Lung microvascular endothelial cell (primary cell): ENCODE measurements around the gene KRTAP9-4. TPM values are rescaled to one million over a fixed set of nuclear protein-coding genes. Genes with fewer than 3 reads are reported as not detected.
"Not testable (repeated sequence)": the region's sequence is repeated elsewhere in the genome, so short reads cannot be mapped to it uniquely, and the experiment has no call there.

ENCODE experiments used
- DNase-seq, 2 donors: peaks; one replicate each; pipeline versions ENCODE4 v3.0.0 to v3.0.0-alpha.2; 2010; ENCODE audit warnings: low read depth in 2 of 2
- total RNA-seq: library from RNA; depleted of rRNA; stranded (reverse); fragments of >200 nt; gene quantifications from 2 replicates; pipeline ENCODE4 v1.2.1, GENCODE V29; 2014

Gene KRTAP9-4
- total RNA-seq: not detected in 2 replicates

- not testable (repeated sequence) for DNase-seq
Measured at GRCh38 chr17:41249637-41250240, at the start of gene KRTAP9-4. KRTAP9-4 (plus strand) TSS chr17:41249687; CDS start chr17:41249721, 34 bp downstream.

- no peak for DNase-seq
Measured at GRCh38 chr17:41211845-41212466, 37.5 kb upstream of the KRTAP9-4 start.

GRCh38 chr17:41212524-41213169, 36.8 kb upstream of the KRTAP9-4 start:
- no peak for DNase-seq

GRCh38 chr17:41215681-41216080, 33.8 kb upstream of the KRTAP9-4 start:
- DNase-seq: no peak

GRCh38 chr17:41223821-41224220, 25.7 kb upstream of the KRTAP9-4 start:
- no peak for DNase-seq

- no peak for DNase-seq
Measured at GRCh38 chr17:41226051-41226450, 23.4 kb upstream of the KRTAP9-4 start.

GRCh38 chr17:41226598-41227095, 22.8 kb upstream of the KRTAP9-4 start, which contains the start of gene KRTAP9-2:
KRTAP9-2 (plus strand) TSS chr17:41226648; CDS start chr17:41226655, 7 bp downstream.
- not testable (repeated sequence) for DNase-seq

GRCh38 chr17:41230094-41230493, 19.4 kb upstream of the KRTAP9-4 start:
- DNase-seq: no peak

GRCh38 chr17:41231731-41232130, 17.8 kb upstream of the KRTAP9-4 start:
- no peak for DNase-seq

GRCh38 chr17:41232399-41233105, 16.9 kb upstream of the KRTAP9-4 start, which contains the start of gene KRTAP9-3:
KRTAP9-3 (plus strand) TSS chr17:41232449; CDS start chr17:41232502, 53 bp downstream.
- DNase-seq: not testable (repeated sequence)

- not testable (repeated sequence) for DNase-seq
Measured at GRCh38 chr17:41237116-41237515, 12.4 kb upstream of the KRTAP9-4 start.

GRCh38 chr17:41237949-41238437, 11.5 kb upstream of the KRTAP9-4 start, which contains the start of gene KRTAP9-8:
KRTAP9-8 (plus strand) TSS chr17:41237999; CDS start chr17:41238052, 53 bp downstream.
- not testable (repeated sequence) for DNase-seq

- DNase-seq: not testable (repeated sequence)
Measured at GRCh38 chr17:41246995-41247787, 2.3 kb upstream of the KRTAP9-4 start.

GRCh38 chr17:41251261-41251660, 1.8 kb downstream of the KRTAP9-4 start:
- no peak for DNase-seq

GRCh38 chr17:41254861-41255260, 5.4 kb downstream of the KRTAP9-4 start:
- no peak for DNase-seq

GRCh38 chr17:41255381-41256290, 6.1 kb downstream of the KRTAP9-4 start, which contains the start of gene KRTAP9-9:
KRTAP9-9 (plus strand) TSS chr17:41255384.
- not testable (repeated sequence) for DNase-seq

GRCh38 chr17:41256291-41256685, 6.8 kb downstream of the KRTAP9-4 start:
- no peak for DNase-seq

GRCh38 chr17:41258406-41258805, 8.9 kb downstream of the KRTAP9-4 start:
- DNase-seq: no peak

- DNase-seq: no peak
Measured at GRCh38 chr17:41263212-41263611, 13.7 kb downstream of the KRTAP9-4 start.
